ENCODE data around the gene MIX23. TPM values are rescaled to one million over a fixed set of nuclear protein-coding genes. Genes with fewer than 3 reads are reported as not detected.
"Not testable (repeated sequence)": the region's sequence is repeated elsewhere in the genome, so short reads cannot be mapped to it uniquely, and the experiment has no call there.

Gene MIX23
- total RNA-seq, 4 donors from 2014 or later = 9.9 to 32.8 (median 23.3) TPM

DNA sequence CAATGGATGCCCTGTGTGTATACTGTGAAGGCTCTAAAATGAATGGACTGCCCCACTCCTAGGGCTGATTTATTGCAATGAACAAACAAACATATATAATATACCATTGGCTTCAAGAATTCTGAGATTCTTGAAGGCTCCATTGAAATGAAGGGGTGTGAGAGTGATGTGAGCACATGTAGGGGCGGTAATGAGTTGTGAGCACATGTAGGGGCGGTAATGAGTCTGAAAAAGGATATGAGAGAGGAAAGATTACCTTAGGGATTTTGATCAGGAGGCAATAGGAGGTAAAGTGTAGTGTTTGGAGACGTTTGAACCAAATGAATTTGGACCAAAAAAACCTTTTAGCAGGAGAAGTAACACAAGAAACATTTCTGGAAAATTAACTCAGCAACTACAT, 4.7 kb upstream of the MIX23 start:
- Histone ChIP-seq H3K27ac (no peak overlapping the region), H3K4me3 (no peak overlapping the region), H3K9me3 (no peaks in the 10 kb centered on the region), H3K36me3 (no peaks in the 10 kb centered on the region), H3K4me1 (peaks cover 0 to 18% (median 0%) of the 10 kb centered on the region in 4 donors), H3K27me3 (no peaks in the 10 kb centered on the region)
- DNase-seq = no peak
- TF ChIP-seq, protein P1, sequence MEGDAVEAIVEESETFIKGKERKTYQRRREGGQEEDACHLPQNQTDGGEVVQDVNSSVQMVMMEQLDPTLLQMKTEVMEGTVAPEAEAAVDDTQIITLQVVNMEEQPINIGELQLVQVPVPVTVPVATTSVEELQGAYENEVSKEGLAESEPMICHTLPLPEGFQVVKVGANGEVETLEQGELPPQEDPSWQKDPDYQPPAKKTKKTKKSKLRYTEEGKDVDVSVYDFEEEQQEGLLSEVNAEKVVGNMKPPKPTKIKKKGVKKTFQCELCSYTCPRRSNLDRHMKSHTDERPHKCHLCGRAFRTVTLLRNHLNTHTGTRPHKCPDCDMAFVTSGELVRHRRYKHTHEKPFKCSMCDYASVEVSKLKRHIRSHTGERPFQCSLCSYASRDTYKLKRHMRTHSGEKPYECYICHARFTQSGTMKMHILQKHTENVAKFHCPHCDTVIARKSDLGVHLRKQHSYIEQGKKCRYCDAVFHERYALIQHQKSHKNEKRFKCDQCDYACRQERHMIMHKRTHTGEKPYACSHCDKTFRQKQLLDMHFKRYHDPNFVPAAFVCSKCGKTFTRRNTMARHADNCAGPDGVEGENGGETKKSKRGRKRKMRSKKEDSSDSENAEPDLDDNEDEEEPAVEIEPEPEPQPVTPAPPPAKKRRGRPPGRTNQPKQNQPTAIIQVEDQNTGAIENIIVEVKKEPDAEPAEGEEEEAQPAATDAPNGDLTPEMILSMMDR (IDR thresholded peaks at IDR 0.05) = no peak
- no peak for TF ChIP-seq POLR2A (IDR thresholded peaks at IDR 0.05)

DNA sequence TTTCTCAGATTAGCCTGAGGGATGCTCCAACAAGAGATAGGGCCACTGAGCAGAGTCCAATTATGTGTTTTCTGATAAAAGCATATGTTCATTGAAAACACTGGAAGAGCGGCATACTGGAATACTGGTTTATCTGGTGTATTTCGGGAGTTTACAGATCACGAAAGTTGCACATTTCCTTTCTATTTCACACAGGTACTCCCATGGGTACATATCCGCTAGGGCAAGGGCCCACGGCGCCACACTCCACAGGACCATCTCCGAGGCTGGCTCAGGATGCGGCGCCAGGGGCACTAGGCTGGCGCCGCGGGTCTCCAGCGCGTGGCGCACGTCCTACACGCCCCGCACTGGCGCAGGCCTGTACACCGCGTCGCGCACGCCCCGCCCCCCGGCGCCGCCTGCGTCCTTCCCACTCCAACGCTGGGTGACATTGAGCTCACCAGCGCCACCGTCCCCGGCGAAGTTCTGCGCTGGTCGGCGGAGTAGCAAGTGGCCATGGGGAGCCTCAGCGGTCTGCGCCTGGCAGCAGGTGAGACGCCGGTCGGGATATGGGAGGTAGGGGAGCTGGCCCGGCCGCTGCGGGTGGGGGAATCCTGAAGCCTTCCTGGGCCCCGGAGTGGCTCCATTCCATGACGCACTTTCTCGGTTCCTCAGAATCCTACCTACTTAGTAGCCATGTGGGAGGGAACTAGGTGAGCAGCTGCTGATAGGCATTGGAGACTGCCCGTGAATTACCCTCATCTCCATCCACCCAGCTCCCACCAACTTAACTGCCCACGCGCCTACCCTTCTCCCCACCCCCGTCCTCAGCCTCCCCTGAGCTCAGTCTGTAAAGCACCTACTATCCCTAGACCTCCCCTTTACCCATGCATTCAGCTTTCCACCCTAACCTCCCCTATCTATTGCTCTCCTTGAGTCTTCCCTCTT, 1.0 kb upstream of the MIX23 start, which contains the start of gene FAM162A:
TSS of gene FAM162A (plus strand) at position 412 of the 927 bp plus-strand sequence. CDS start at position 496, 84 bp downstream.
- Histone ChIP-seq H3K27me3 (no peaks in the 10 kb centered on the region), H3K4me1 (peaks cover 0 to 27% (median 0%) of the 10 kb centered on the region in 4 donors), H3K36me3 (no peaks in the 10 kb centered on the region), H3K4me3 (peak within 1 kb of the TSS; percentile 60 to 89 (median 74)), H3K27ac (peak within 1 kb of the TSS; percentile 80 to 92 (median 86)), H3K9me3 (no peaks in the 10 kb centered on the region)
- TF ChIP-seq, protein P1 (IDR thresholded peaks at IDR 0.05) = peak; percentile 42 to 69 (median 58)
- TF ChIP-seq POLR2A (IDR thresholded peaks at IDR 0.05) = peak; percentile 94 to 97
- DNase-seq = peak; percentile 94 to 98 (median 98)

DNA sequence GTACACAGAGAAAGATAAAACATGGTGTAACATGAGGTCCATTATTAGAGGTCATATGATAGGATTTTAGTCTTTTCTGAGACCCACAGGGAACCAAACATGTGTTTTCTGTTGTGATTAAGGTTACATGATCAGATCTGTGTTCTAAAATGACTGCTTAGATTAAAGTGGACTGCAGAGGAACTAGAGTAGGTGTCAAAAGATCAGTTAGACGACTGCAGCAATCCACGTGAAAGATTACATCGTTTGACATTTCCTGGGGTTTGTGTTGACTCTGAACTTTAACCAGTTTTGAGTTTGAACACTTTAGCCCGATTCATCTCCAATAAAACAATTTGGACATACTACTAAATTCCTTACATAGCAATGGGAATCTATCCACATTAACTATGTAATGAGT, 5.1 kb downstream of the MIX23 start:
- H3K4me3 ChIP-seq = no peak overlapping the region
- peaks cover 0 to 11% (median 0%) of the 10 kb centered on the region in 4 donors for H3K4me1 ChIP-seq
- H3K36me3 ChIP-seq = no peaks in the 10 kb centered on the region
- H3K27ac ChIP-seq = no peak overlapping the region
- no peaks in the 10 kb centered on the region for H3K9me3 ChIP-seq
- no peaks in the 10 kb centered on the region for H3K27me3 ChIP-seq
- TF ChIP-seq, protein P1 (IDR thresholded peaks at IDR 0.05) = no peak
- TF ChIP-seq POLR2A (IDR thresholded peaks at IDR 0.05) = no peak
- DNase-seq = no peak

DNA sequence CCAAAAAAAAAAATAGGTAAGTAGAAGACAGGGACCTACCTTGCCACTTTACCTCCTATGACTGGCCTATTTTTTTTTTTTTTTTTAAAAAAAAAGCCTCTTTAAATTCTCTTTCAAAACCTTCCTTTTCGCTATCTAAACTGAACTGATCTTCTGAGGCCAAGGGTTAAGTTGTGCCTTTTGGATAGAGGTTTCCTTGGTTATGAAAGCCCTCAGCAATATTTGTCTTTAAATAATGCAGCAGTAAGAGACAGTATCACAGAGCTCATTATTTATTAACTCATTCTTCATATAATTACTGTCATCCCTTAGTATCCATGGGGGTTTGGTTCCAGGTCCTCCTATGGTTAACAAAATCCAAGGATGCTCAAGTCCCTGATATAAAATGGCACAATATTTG, 9.0 kb downstream of the MIX23 start:
- no peak for TF ChIP-seq POLR2A (IDR thresholded peaks at IDR 0.05)
- TF ChIP-seq, protein P1 (IDR thresholded peaks at IDR 0.05) = no peak
- no peak for DNase-seq
- peaks cover 0 to 4% (median 0%) of the 10 kb centered on the region in 3 donors for H3K36me3 ChIP-seq
- no peak overlapping the region for H3K27ac ChIP-seq
- H3K9me3 ChIP-seq = no peaks in the 10 kb centered on the region
- H3K27me3 ChIP-seq = no peaks in the 10 kb centered on the region
- no peak overlapping the region for H3K4me3 ChIP-seq
- H3K4me1 ChIP-seq = no peaks in the 10 kb centered on the region

DNA sequence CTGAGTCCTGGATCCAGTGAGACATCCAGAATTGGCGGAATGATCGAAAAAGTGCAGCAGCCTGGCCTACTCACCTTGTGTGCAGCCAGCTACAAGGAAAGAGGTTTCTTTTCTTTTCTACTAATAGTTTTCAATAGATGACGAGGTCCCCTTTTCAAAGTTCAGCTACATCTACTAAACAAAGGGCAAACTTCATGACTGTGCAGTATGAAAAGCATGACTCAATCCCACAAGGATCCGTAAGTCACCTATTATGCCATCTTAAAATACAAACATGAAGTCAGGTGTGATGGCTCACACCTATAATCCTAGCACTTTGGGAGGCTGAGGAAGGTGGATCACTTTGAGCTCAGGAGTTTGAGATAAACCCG, 16.7 kb downstream of the MIX23 start:
- peaks cover 0 to 13% (median 0%) of the 10 kb centered on the region in 4 donors for H3K4me1 ChIP-seq
- H3K4me3 ChIP-seq = no peak overlapping the region
- H3K27ac ChIP-seq = peak overlapping the region in 2 of 4 donors; percentile 53 to 76
- H3K36me3 ChIP-seq = peaks cover 0 to 7% (median 0%) of the 10 kb centered on the region in 3 donors
- DNase-seq = no peak
- TF ChIP-seq POLR2A (IDR thresholded peaks at IDR 0.05) = no peak
- TF ChIP-seq, protein P1 (IDR thresholded peaks at IDR 0.05) = no peak
- H3K9me3 ChIP-seq = no peaks in the 10 kb centered on the region
- H3K27me3 ChIP-seq = no peaks in the 10 kb centered on the region

DNA sequence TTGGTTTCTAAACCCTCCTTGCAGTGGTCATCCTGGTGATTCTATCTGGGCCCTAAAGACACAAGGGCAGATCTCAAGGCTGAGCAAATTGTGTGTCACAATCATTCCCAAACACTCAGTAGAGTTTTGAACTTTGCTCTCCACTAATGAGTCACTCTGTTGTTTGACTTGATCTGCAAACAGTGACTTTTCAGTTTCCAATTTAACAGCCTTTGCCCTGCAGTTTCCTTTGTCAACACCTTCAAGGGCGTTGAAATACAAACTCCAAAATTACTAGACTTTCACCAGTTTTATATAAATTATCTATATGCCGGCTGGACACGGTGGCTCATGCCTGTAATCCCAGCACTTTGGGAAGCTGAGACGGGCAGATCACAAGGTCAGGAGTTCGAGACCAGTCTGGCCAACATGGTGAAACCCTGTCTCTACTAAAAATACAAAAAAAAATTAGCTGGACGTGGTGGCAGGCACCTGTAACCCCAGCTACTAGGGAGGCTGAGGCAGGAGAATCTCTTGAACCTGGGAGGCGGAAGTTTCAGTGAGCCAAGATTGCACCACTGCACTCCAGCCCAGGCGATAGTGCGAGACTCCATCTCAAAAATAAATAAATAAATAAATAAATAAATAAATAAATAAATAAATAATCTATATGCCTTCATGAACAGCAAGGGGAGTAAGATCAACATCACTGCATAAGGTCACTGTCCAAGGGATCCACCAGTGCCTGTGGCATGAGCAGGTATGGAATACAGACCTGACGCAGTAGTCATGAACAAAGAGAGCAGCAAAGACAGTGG, 17.3 kb downstream of the MIX23 start:
- not testable (repeated sequence) for H3K27me3 ChIP-seq, H3K4me3 ChIP-seq, H3K9me3 ChIP-seq, H3K36me3 ChIP-seq
- peaks cover 0 to 13% (median 0%) of the 10 kb centered on the region in 4 donors for H3K4me1 ChIP-seq
- peak in 1 of 3 donors; percentile 51 for DNase-seq
- H3K27ac ChIP-seq = peak overlapping the region in 2 of 4 donors; percentile 60 to 76
